ENCODE results near the gene CHMP4B.

The CHMP4B gene

DNA sequence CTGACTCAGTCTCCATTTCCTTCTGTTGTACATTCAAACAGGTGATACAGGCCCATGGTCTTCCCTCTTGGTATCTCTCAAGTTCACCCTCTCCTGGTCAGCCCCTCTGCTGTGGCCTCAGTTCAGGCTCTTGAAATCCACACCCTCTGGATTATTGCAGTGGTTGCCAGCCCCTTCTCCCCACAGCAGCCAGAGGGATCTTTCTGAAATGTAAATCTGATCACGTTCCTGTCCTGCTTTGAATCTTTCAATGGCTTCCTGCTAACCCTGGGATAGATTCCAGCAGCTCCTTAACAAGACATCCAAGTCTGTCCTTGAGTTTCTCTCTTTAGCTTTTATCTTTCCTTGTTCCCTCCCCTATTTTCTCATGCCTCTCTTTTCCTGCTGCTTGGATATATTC, 22.2 kb downstream of the CHMP4B start:
- Histone ChIP-seq H3K18ac (ENCODE audit: low read length) (no peak overlapping the region), H3K9ac (ENCODE audit: low read depth, low read length, poor library complexity) (no peak overlapping the region), H3K36me3 (replicated peaks in 1 of 2; ENCODE audit: control insufficient read depth in 2 of 2, insufficient read depth in 2 of 2, low read length in 2 of 2) (peaks cover 0 to 6% of the 10 kb centered on the region in 2 donors), H3K4me2 (ENCODE audit: insufficient read depth, low read length, poor library complexity, severe bottlenecking) (no peak overlapping the region), H2BK5ac (ENCODE audit: low read length) (no peak overlapping the region), H3K4me3 (ENCODE audit: low read length in 2 of 2) (no peak overlapping the region), H3K14ac (ENCODE audit: low read length) (no peak overlapping the region), H4K8ac (ENCODE audit: low read depth, low read length) (no peak overlapping the region), H3K27me3 (ENCODE audit: control insufficient read depth in 3 of 3, insufficient read depth in 3 of 3, low read depth in 1 of 3, low read length in 3 of 3) (no peaks in the 10 kb centered on the region), H4K91ac (ENCODE audit: low read depth, low read length, poor library complexity) (no peak overlapping the region), H3K23ac (ENCODE audit: low read depth, low read length, poor library complexity) (no peak overlapping the region), H2BK15ac (ENCODE audit: low read length) (no peak overlapping the region), H3K27ac (replicated peaks; ENCODE audit: low read length) (no peak overlapping the region), H2BK120ac (ENCODE audit: low read depth, low read length) (no peak overlapping the region), H2BK12ac (ENCODE audit: low read length) (no peak overlapping the region), H2AK5ac (ENCODE audit: low read depth, low read length) (no peak overlapping the region), H2AFZ (ENCODE audit: low read length) (no peak overlapping the region), H3K4me1 (ENCODE audit: control insufficient read depth in 2 of 2, insufficient read depth in 1 of 2, low read depth in 1 of 2, low read length in 2 of 2) (peaks cover 14 to 28% of the 10 kb centered on the region in 2 donors), H3K9me3 (replicated peaks in 1 of 2; ENCODE audit: control insufficient read depth in 2 of 2, insufficient read depth in 1 of 2, low read depth in 1 of 2, low read length in 2 of 2) (peaks cover 0 to 9% of the 10 kb centered on the region in 2 donors), H3K79me1 (ENCODE audit: low read depth, low read length) (peaks cover 3% of the 10 kb centered on the region), H3K4ac (ENCODE audit: low read length) (no peak overlapping the region)
- DNase-seq (ENCODE audit: low spot score), result no peak
- no CpG with 5 or more reads among the region's 1 CpG for WGBS, 2 donors (ENCODE audit: extremely low coverage in 2 of 2, insufficient read length in 2 of 2, insufficient replicate concordance in 1 of 2)

DNA sequence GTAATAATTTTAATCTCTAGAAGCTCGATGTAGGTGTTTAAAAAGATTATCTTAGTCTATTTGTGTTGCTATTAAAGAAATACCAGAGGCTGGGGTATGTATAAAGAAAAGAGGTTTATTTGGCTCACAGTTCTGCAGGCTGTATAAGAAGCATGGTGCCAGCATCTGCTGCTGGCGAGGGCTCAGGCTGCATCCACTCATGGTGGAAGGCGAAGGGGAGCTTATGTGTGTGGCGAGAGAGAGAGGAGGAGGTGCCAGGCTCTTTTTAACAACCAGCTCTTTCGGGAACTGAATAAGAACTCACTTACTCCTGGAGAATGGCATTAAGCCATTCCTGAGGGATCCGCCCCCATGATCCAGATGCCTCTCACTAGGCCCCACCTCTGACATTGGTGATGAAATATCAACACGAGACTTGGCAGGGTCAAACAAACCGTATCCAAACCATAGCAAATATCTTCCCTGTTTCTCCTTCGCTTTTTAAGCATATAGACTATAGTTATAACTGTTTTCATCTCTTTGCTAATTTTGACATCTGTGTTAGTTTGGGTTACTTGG, 24.5 kb downstream of the CHMP4B start:
- Histone ChIP-seq H3K27me3 (ENCODE audit: control insufficient read depth in 3 of 3, insufficient read depth in 3 of 3, low read depth in 1 of 3, low read length in 3 of 3) (no peaks in the 10 kb centered on the region), H3K9ac (ENCODE audit: low read depth, low read length, poor library complexity) (no peak overlapping the region), H2AFZ (ENCODE audit: low read length) (no peak overlapping the region), H2BK12ac (ENCODE audit: low read length) (no peak overlapping the region), H2BK120ac (ENCODE audit: low read depth, low read length) (no peak overlapping the region), H2AK5ac (ENCODE audit: low read depth, low read length) (no peak overlapping the region), H3K4ac (ENCODE audit: low read length) (no peak overlapping the region), H3K4me2 (ENCODE audit: insufficient read depth, low read length, poor library complexity, severe bottlenecking) (no peak overlapping the region), H3K4me3 (ENCODE audit: low read length in 2 of 2) (no peak overlapping the region), H3K18ac (ENCODE audit: low read length) (no peak overlapping the region), H3K14ac (ENCODE audit: low read length) (no peak overlapping the region), H4K8ac (ENCODE audit: low read depth, low read length) (no peak overlapping the region), H3K4me1 (ENCODE audit: control insufficient read depth in 2 of 2, insufficient read depth in 1 of 2, low read depth in 1 of 2, low read length in 2 of 2) (peaks cover 8 to 22% of the 10 kb centered on the region in 2 donors), H3K9me3 (replicated peaks in 1 of 2; ENCODE audit: control insufficient read depth in 2 of 2, insufficient read depth in 1 of 2, low read depth in 1 of 2, low read length in 2 of 2) (peaks cover 0 to 9% of the 10 kb centered on the region in 2 donors), H3K79me1 (ENCODE audit: low read depth, low read length) (peaks cover 3% of the 10 kb centered on the region), H2BK15ac (ENCODE audit: low read length) (no peak overlapping the region), H3K36me3 (replicated peaks in 1 of 2; ENCODE audit: control insufficient read depth in 2 of 2, insufficient read depth in 2 of 2, low read length in 2 of 2) (peaks cover 0 to 6% of the 10 kb centered on the region in 2 donors), H3K23ac (ENCODE audit: low read depth, low read length, poor library complexity) (no peak overlapping the region), H2BK5ac (ENCODE audit: low read length) (no peak overlapping the region), H3K27ac (replicated peaks; ENCODE audit: low read length) (no peak overlapping the region), H4K91ac (ENCODE audit: low read depth, low read length, poor library complexity) (no peak overlapping the region)
- no CpG with 5 or more reads among the region's 9 CpGs for WGBS, 2 donors (ENCODE audit: extremely low coverage in 2 of 2, insufficient read length in 2 of 2, insufficient replicate concordance in 1 of 2)
- DNase-seq (ENCODE audit: low spot score), result no peak

DNA sequence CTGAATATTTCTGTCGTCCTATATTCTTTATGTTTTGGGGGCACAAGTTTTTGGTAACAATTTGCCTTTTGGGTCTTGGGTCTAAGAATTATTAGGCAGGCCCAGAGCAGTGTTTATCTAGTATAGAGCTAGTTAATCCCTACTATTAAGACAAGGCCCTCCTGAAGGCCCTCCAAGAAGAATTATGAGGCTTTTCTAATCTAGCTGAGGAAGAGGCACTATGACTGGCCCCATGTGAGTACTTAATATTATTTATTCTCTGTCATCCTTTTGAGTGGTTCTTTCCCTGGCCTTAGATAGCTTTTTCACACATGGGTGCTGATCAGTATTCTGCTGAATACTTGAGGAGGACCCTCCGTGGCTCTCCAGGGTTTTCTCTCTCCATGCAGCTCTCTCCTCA, 25.1 kb downstream of the CHMP4B start:
- Histone ChIP-seq H3K27me3 (ENCODE audit: control insufficient read depth in 3 of 3, insufficient read depth in 3 of 3, low read depth in 1 of 3, low read length in 3 of 3) (no peaks in the 10 kb centered on the region), H4K91ac (ENCODE audit: low read depth, low read length, poor library complexity) (no peak overlapping the region), H3K9me3 (replicated peaks in 1 of 2; ENCODE audit: control insufficient read depth in 2 of 2, insufficient read depth in 1 of 2, low read depth in 1 of 2, low read length in 2 of 2) (peaks cover 0 to 9% of the 10 kb centered on the region in 2 donors), H3K4me1 (ENCODE audit: control insufficient read depth in 2 of 2, insufficient read depth in 1 of 2, low read depth in 1 of 2, low read length in 2 of 2) (peaks cover 8 to 22% of the 10 kb centered on the region in 2 donors), H3K36me3 (replicated peaks in 1 of 2; ENCODE audit: control insufficient read depth in 2 of 2, insufficient read depth in 2 of 2, low read length in 2 of 2) (peaks cover 0 to 6% of the 10 kb centered on the region in 2 donors), H2AFZ (ENCODE audit: low read length) (no peak overlapping the region), H4K8ac (ENCODE audit: low read depth, low read length) (no peak overlapping the region), H3K23ac (ENCODE audit: low read depth, low read length, poor library complexity) (no peak overlapping the region), H3K4me2 (ENCODE audit: insufficient read depth, low read length, poor library complexity, severe bottlenecking) (no peak overlapping the region), H3K14ac (ENCODE audit: low read length) (no peak overlapping the region), H2BK15ac (ENCODE audit: low read length) (no peak overlapping the region), H3K18ac (ENCODE audit: low read length) (no peak overlapping the region), H3K79me1 (ENCODE audit: low read depth, low read length) (peaks cover 4% of the 10 kb centered on the region), H2AK5ac (ENCODE audit: low read depth, low read length) (no peak overlapping the region), H2BK12ac (ENCODE audit: low read length) (no peak overlapping the region), H3K9ac (ENCODE audit: low read depth, low read length, poor library complexity) (no peak overlapping the region), H3K4ac (ENCODE audit: low read length) (no peak overlapping the region), H3K27ac (replicated peaks; ENCODE audit: low read length) (no peak overlapping the region), H3K4me3 (ENCODE audit: low read length in 2 of 2) (no peak overlapping the region), H2BK5ac (ENCODE audit: low read length) (no peak overlapping the region), H2BK120ac (ENCODE audit: low read depth, low read length) (no peak overlapping the region)
- no CpG with 5 or more reads among the region's 2 CpGs for WGBS, 2 donors (ENCODE audit: extremely low coverage in 2 of 2, insufficient read length in 2 of 2, insufficient replicate concordance in 1 of 2)
- no peak for DNase-seq (ENCODE audit: low spot score)

DNA sequence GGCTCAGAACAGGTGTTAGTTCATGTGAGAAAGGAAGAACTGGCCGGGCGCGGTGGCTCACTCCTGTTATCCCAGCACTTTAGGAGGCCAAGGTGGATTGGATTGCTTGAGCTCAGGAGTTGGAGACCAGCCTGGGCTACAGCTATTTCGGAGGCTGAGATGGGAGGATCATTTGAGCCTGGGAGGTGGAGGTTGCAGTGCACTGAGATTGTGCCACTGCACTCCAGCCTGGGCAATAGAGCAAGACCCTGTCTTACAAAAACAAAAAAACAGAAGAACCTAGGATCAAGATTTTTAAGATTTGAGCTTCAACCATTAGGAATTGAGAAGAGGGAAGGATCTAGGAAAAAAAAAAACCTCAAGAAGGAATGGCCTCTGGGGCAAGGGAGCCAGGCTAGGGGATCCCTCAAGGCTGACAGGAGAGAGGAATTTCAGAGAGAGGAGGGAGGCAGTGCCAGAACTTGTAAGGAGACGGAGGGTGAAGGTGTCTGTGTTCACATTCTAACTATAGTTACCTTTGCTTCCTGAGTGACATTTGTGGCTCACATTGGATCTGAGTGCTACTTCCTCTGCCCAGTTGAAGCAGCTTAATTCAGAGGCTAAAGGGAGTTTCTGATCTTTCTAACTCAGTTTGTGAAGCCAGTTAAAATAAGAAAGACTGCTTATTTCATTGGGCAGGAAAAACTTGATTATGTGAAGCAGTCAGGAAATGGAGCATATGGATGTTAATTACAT, 26.1 kb downstream of the CHMP4B start:
- H3K36me3 ChIP-seq (replicated peaks in 1 of 2; ENCODE audit: control insufficient read depth in 2 of 2, insufficient read depth in 2 of 2, low read length in 2 of 2), result peaks cover 0 to 6% of the 10 kb centered on the region in 2 donors
- no peak overlapping the region for H3K4me2 ChIP-seq (ENCODE audit: insufficient read depth, low read length, poor library complexity, severe bottlenecking)
- H3K4ac ChIP-seq (ENCODE audit: low read length), result no peak overlapping the region
- no peak overlapping the region for H4K8ac ChIP-seq (ENCODE audit: low read depth, low read length)
- DNase-seq (ENCODE audit: low spot score), result no peak
- no peak overlapping the region for H3K18ac ChIP-seq (ENCODE audit: low read length)
- no peak overlapping the region for H2BK12ac ChIP-seq (ENCODE audit: low read length)
- H4K91ac ChIP-seq (ENCODE audit: low read depth, low read length, poor library complexity), result no peak overlapping the region
- no peak overlapping the region for H2AFZ ChIP-seq (ENCODE audit: low read length)
- no peak overlapping the region for H2BK120ac ChIP-seq (ENCODE audit: low read depth, low read length)
- WGBS, 2 donors (ENCODE audit: extremely low coverage in 2 of 2, insufficient read length in 2 of 2, insufficient replicate concordance in 1 of 2), result no CpG with 5 or more reads among the region's 5 CpGs
- no peak overlapping the region for H3K4me3 ChIP-seq (ENCODE audit: low read length in 2 of 2)
- no peaks in the 10 kb centered on the region for H3K27me3 ChIP-seq (ENCODE audit: control insufficient read depth in 3 of 3, insufficient read depth in 3 of 3, low read depth in 1 of 3, low read length in 3 of 3)
- no peak overlapping the region for H3K27ac ChIP-seq (replicated peaks; ENCODE audit: low read length)
- H3K14ac ChIP-seq (ENCODE audit: low read length), result no peak overlapping the region
- no peak overlapping the region for H3K9ac ChIP-seq (ENCODE audit: low read depth, low read length, poor library complexity)
- peaks cover 6% of the 10 kb centered on the region for H3K79me1 ChIP-seq (ENCODE audit: low read depth, low read length)
- peaks cover 0 to 9% of the 10 kb centered on the region in 2 donors for H3K9me3 ChIP-seq (replicated peaks in 1 of 2; ENCODE audit: control insufficient read depth in 2 of 2, insufficient read depth in 1 of 2, low read depth in 1 of 2, low read length in 2 of 2)
- H3K4me1 ChIP-seq (ENCODE audit: control insufficient read depth in 2 of 2, insufficient read depth in 1 of 2, low read depth in 1 of 2, low read length in 2 of 2), result peaks cover 3 to 13% of the 10 kb centered on the region in 2 donors
- H2BK15ac ChIP-seq (ENCODE audit: low read length), result no peak overlapping the region
- H2AK5ac ChIP-seq (ENCODE audit: low read depth, low read length), result no peak overlapping the region
- H2BK5ac ChIP-seq (ENCODE audit: low read length), result no peak overlapping the region
- no peak overlapping the region for H3K23ac ChIP-seq (ENCODE audit: low read depth, low read length, poor library complexity)
